ENCODE results near the gene FAM114A2. TPM values are rescaled to one million over a fixed set of nuclear protein-coding genes. Genes with fewer than 3 reads are reported as not detected.

The FAM114A2 gene
- total RNA-seq, 1 experiment from 2014 or later, result 12.8 TPM

- no peak overlapping the region for H2AFZ ChIP-seq (ENCODE audit: low read length)
- H3K56ac ChIP-seq (ENCODE audit: insufficient read length, low read depth, low read length), result no peak overlapping the region
- no peaks in the 10 kb centered on the region for H4K20me1 ChIP-seq (ENCODE audit: control insufficient read depth, insufficient read depth, insufficient read length)
- H3K36me3 Mint-ChIP-seq (ENCODE audit: insufficient read depth in 1 of 3, low read depth in 3 of 3), result peaks cover 0 to 7% (median 0%) of the 10 kb centered on the region in 3 experiments; a peak in 1 of 7 replicates
- TF ChIP-seq CTCF (conservative IDR thresholded peaks at IDR 0.05), result no peak
- no peak overlapping the region for H2BK15ac ChIP-seq (ENCODE audit: low read depth, low read length)
- no peaks in the 10 kb centered on the region; the same call in none of the 2 replicates for H3K27me3 Mint-ChIP-seq (ENCODE audit: low read depth)
- H3K4me3 Mint-ChIP-seq, result no peak overlapping the region
- no peak overlapping the region for H2BK12ac ChIP-seq (ENCODE audit: insufficient read length, low read depth, low read length)
- H4K8ac ChIP-seq (replicated peaks; ENCODE audit: insufficient read length, low read depth, low read length), result no peak overlapping the region
- H3K18ac ChIP-seq (ENCODE audit: insufficient read length, low read depth, low read length), result no peak overlapping the region
- H3K9ac ChIP-seq (ENCODE audit: extremely low read depth, insufficient read length, low read length), result no peak overlapping the region
- H3K4me1 Mint-ChIP-seq, result no peaks in the 10 kb centered on the region
- no peak overlapping the region for H3K27ac ChIP-seq (ENCODE audit: insufficient read length, low read depth, low read length)
- H4K5ac ChIP-seq (ENCODE audit: insufficient read length, low read depth, low read length), result no peak overlapping the region
- no peak overlapping the region for H3K4me2 ChIP-seq (ENCODE audit: insufficient read depth, insufficient read length, low read length)
- no peaks in the 10 kb centered on the region for H3K27me3 ChIP-seq (ENCODE audit: insufficient read depth, low read length)
- H3K23me2 ChIP-seq (ENCODE audit: insufficient read length, low read depth, low read length, poor library complexity, severe bottlenecking), result no peaks in the 10 kb centered on the region
- no peaks in the 10 kb centered on the region for H3K79me1 ChIP-seq (ENCODE audit: insufficient read depth, low read depth, low read length, poor library complexity, severe bottlenecking)
- H2BK5ac ChIP-seq (ENCODE audit: insufficient read length, low read length), result no peak overlapping the region
- H3K4ac ChIP-seq (ENCODE audit: low read depth, low read length), result no peak overlapping the region
- WGBS (ENCODE audit: extremely low coverage, insufficient read length, low lambda C conversion rate), result no CpG with 5 or more reads among the region's 2 CpGs
- H3K14ac ChIP-seq (ENCODE audit: insufficient read depth, low read length), result no peak overlapping the region
- no peak overlapping the region for H3T11ph ChIP-seq (ENCODE audit: low read length)
- H2AK5ac ChIP-seq (ENCODE audit: insufficient read length, low read length), result no peak overlapping the region
- DNase-seq, result no peak
- H2BK120ac ChIP-seq (ENCODE audit: low read depth, low read length, poor library complexity, severe bottlenecking), result no peak overlapping the region
- H3K9me3 Mint-ChIP-seq, result peaks cover 0 to 5% of the 10 kb centered on the region in 2 experiments; a peak in 2 of 5 replicates
- H3K9me3 ChIP-seq (ENCODE audit: control insufficient read depth, low read depth, low read length), result no peaks in the 10 kb centered on the region
- H3K23ac ChIP-seq (ENCODE audit: insufficient read length, low read depth, low read length), result no peak overlapping the region
- H3K4me1 ChIP-seq (ENCODE audit: insufficient read depth, low read length), result no peaks in the 10 kb centered on the region
- no peak overlapping the region for H3K27ac Mint-ChIP-seq
- no peak overlapping the region for H4K91ac ChIP-seq (ENCODE audit: insufficient read length, low read depth, low read length)
- no peak overlapping the region for H2BK20ac ChIP-seq (ENCODE audit: low read depth, low read length, poor library complexity, severe bottlenecking)
- H3K79me2 ChIP-seq (ENCODE audit: insufficient read depth, low read length), result no peaks in the 10 kb centered on the region
Measured at GRCh38 chr5:153952893-153953292, 85.8 kb downstream of the FAM114A2 start.

All from H9 (cell line).